Measurements from ENCODE around the gene SHC2. TPM values are rescaled to one million over a fixed set of nuclear protein-coding genes. Genes with fewer than 3 reads are reported as not detected.
"Not testable (repeated sequence)": the region's sequence is repeated elsewhere in the genome, so short reads cannot be mapped to it uniquely, and the experiment has no call there.

The SHC2 gene
- polyA plus RNA-seq, 1 of the 3 experiments (the other 2 are of a cell fraction) = 0.64 TPM

- H3K4me1 ChIP-seq (ENCODE audit: control insufficient read depth in 1 of 2, insufficient read depth in 2 of 2, low read depth in 1 of 2, low read length in 1 of 2); CTCF ChIA-PET; H3K36me3 ChIP-seq (replicated peaks in 1 of 2; ENCODE audit: control insufficient read depth in 1 of 2, insufficient read depth in 2 of 2, low read length in 1 of 2); POLR2A ChIA-PET; H3K4me2 ChIP-seq; H3K4me3 ChIP-seq (ENCODE audit: low read depth in 2 of 2, low read length in 1 of 2); H3K79me2 ChIP-seq (ENCODE audit: insufficient read depth); DNase-seq; H3K27me3 ChIP-seq (ENCODE audit: insufficient read depth); H2AFZ ChIP-seq (ENCODE audit: low read depth); H3K9me2 ChIP-seq; H3K9me3 ChIP-seq; H3K9ac ChIP-seq; H4K20me1 ChIP-seq (ENCODE audit: insufficient read depth); H3K27ac ChIP-seq (ENCODE audit: low read depth in 2 of 2, low read length in 1 of 2): not testable (repeated sequence)
- peaks cover 21% of the 10 kb centered on the region for H3F3A ChIP-seq (replicated peaks; ENCODE audit: insufficient read depth)
Measured at GRCh38 chr19:393560-393959, 67.3 kb downstream of the SHC2 start.

- Histone ChIP-seq H3K27ac (ENCODE audit: low read depth in 2 of 2, low read length in 1 of 2) (no peak overlapping the region), H3K79me2 (ENCODE audit: insufficient read depth) (no peaks in the 10 kb centered on the region), H3K27me3 (ENCODE audit: insufficient read depth) (no peaks in the 10 kb centered on the region), H3K4me3 (ENCODE audit: low read depth in 2 of 2, low read length in 1 of 2) (no peak overlapping the region), H3K4me1 (ENCODE audit: control insufficient read depth in 1 of 2, insufficient read depth in 2 of 2, low read depth in 1 of 2, low read length in 1 of 2) (peaks cover 0 to 3% of the 10 kb centered on the region in 2 experiments; a peak in 1 of 4 replicates), H3K36me3 (replicated peaks in 1 of 2; ENCODE audit: control insufficient read depth in 1 of 2, insufficient read depth in 2 of 2, low read length in 1 of 2) (no peaks in the 10 kb centered on the region), H3K9me2 (no peaks in the 10 kb centered on the region), H3F3A (replicated peaks; ENCODE audit: insufficient read depth) (peaks cover 21% of the 10 kb centered on the region), H3K9me3 (no peaks in the 10 kb centered on the region; the same call in 1 of the 2 replicates), H4K20me1 (ENCODE audit: insufficient read depth) (no peaks in the 10 kb centered on the region), H3K9ac (no peak overlapping the region), H3K4me2 (no peak overlapping the region), H2AFZ (ENCODE audit: low read depth) (no peak overlapping the region)
- CTCF ChIA-PET = interaction anchor here (0.6 kb wide), 1 partner anchor 8 kb away, joined by 3 read pairs; no protein-coding TSS in a partner anchor
- WGBS (ENCODE audit: low lambda C conversion rate) = 66% methylated on average over 10 of the region's 17 CpGs
- DNase-seq = no peak
- no peak for TF ChIP-seq EP300 (IDR thresholded peaks at IDR 0.05; ENCODE audit: borderline replicate concordance in 1 of 2, low read depth in 1 of 2, low read length in 1 of 2)
- TF ChIP-seq NFIC (IDR thresholded peaks at IDR 0.05; ENCODE audit: borderline replicate concordance) = no peak
- TF ChIP-seq FOXM1 (IDR thresholded peaks at IDR 0.05; ENCODE audit: low read depth) = no peak
- TF ChIP-seq SIN3A (IDR thresholded peaks at IDR 0.05; ENCODE audit: borderline replicate concordance, low read depth, low read length) = no peak
- TF ChIP-seq ELF1 (IDR thresholded peaks at IDR 0.05) = no peak
- no peak for TF ChIP-seq SMC3 (IDR thresholded peaks at IDR 0.05; ENCODE audit: low read depth, low read length)
- no peak for TF ChIP-seq POLR2AphosphoS5 (IDR thresholded peaks at IDR 0.05; ENCODE audit: low read depth, low read length)
- TF ChIP-seq MAX (IDR thresholded peaks at IDR 0.05; ENCODE audit: low read depth) = no peak
- no peak for TF ChIP-seq FOSL2 (IDR thresholded peaks at IDR 0.05; ENCODE audit: borderline replicate concordance, low read depth)
- no peak for TF ChIP-seq GABPA (IDR thresholded peaks at IDR 0.05; ENCODE audit: low read depth)
- TF ChIP-seq PBX3 (IDR thresholded peaks at IDR 0.05) = no peak
- no peak for TF ChIP-seq USF1 (IDR thresholded peaks at IDR 0.05; ENCODE audit: borderline replicate concordance, low read depth)
- no peak for TF ChIP-seq MEF2A (IDR thresholded peaks at IDR 0.05; ENCODE audit: borderline replicate concordance, low read depth)
- TF ChIP-seq CHD2 (IDR thresholded peaks at IDR 0.05; ENCODE audit: low read length, partially characterized antibody) = no peak
- TF ChIP-seq TCF12 (IDR thresholded peaks at IDR 0.05) = no peak
- TF ChIP-seq RCOR1 (IDR thresholded peaks at IDR 0.05; ENCODE audit: low read length) = no peak
- TF ChIP-seq EZH2phosphoT487 (IDR thresholded peaks at IDR 0.05; ENCODE audit: borderline replicate concordance, low read depth) = no peak
- no peak for TF ChIP-seq ZBTB33 (IDR thresholded peaks at IDR 0.05; ENCODE audit: borderline replicate concordance, low read depth)
- TF ChIP-seq REST (IDR thresholded peaks at IDR 0.05; ENCODE audit: low read depth, low read length) = no peak
- TF ChIP-seq TEAD4 (IDR thresholded peaks at IDR 0.05; ENCODE audit: borderline replicate concordance, insufficient read depth) = no peak
- POLR2A ChIA-PET = no interaction called here
Measured at GRCh38 chr19:392375-392970, 68.4 kb downstream of the SHC2 start.
